HG03558 (cell line): ENCODE measurements around the gene OR10A4.
"Not testable (repeated sequence)": the region's sequence is repeated elsewhere in the genome, so short reads cannot be mapped to it uniquely, and the experiment has no call there.

Experiments
- ATAC-seq: cut with Tn5 transposase; IDR thresholded peaks from one replicate; pipeline ENCODE4 v1.9.1; 2021; ENCODE audit warnings: moderate number of reproducible peaks; ENCODE audit not compliant: unreplicated experiment; ENCODE audit errors: extremely low read depth

The OR10A4 gene

GRCh38 chr11:6894097-6894496 lies 17.7 kb downstream of the OR10A4 start:
- ATAC-seq, result no peak

GRCh38 chr11:6895010-6895409 lies 18.6 kb downstream of the OR10A4 start:
- peak; percentile 76 for ATAC-seq

- ATAC-seq, result no peak
Observed at GRCh38 chr11:6898911-6899310, 22.5 kb downstream of the OR10A4 start.

GRCh38 chr11:6900327-6900999 lies 24.0 kb downstream of the OR10A4 start:
- no peak for ATAC-seq

- ATAC-seq, result not testable (repeated sequence)
Observed at GRCh38 chr11:6904804-6905203, 28.4 kb downstream of the OR10A4 start.

GRCh38 chr11:6911378-6911777 lies 35.0 kb downstream of the OR10A4 start:
- ATAC-seq, result no peak

- no peak for ATAC-seq
Observed at GRCh38 chr11:6911948-6912347, 35.5 kb downstream of the OR10A4 start.

- no peak for ATAC-seq
Observed at GRCh38 chr11:6919698-6920097, 43.3 kb downstream of the OR10A4 start.

GRCh38 chr11:6920702-6921101 lies 44.3 kb downstream of the OR10A4 start, which contains the start of gene OR2D3:
TSS of gene OR2D3 (plus strand) at chr11:6921002. CDS start at chr11:6921002, 0 bp downstream.
- ATAC-seq, result no peak

GRCh38 chr11:6925007-6925577 lies 48.7 kb downstream of the OR10A4 start:
- no peak for ATAC-seq

GRCh38 chr11:6925636-6926207 lies 49.3 kb downstream of the OR10A4 start:
- ATAC-seq, result peak; percentile 2

GRCh38 chr11:6926208-6927029 lies 50.0 kb downstream of the OR10A4 start, which contains the start of gene ZNF215:
TSS of gene ZNF215 (plus strand) at chr11:6926426. CDS start at chr11:6932273, 5,847 bp downstream.
- ATAC-seq, result peak; percentile 40

- peak; percentile 51 for ATAC-seq
Observed at GRCh38 chr11:6927030-6927617, 50.7 kb downstream of the OR10A4 start.
